Neural crest cell (in vitro differentiated cells): ENCODE measurements around the gene TRPM3. TPM values are rescaled to one million over a fixed set of nuclear protein-coding genes. Genes with fewer than 3 reads are reported as not detected.

Experiments used
- DNase-seq: peaks from one replicate; pipeline ENCODE4 v3.0.0; 2021; ENCODE audit warnings: low read depth, mixed read lengths, low spot score
- H3K27ac Mint-ChIP-seq: one replicate; pipeline ENCODE4 v1.8.0; 2021; ENCODE audit warnings: mild to moderate bottlenecking, mixed read lengths; ENCODE audit not compliant: unreplicated experiment
- H3K27me3 Mint-ChIP-seq: 2 replicates; pipeline ENCODE4 v1.8.0; 2021; ENCODE audit warnings: low read depth, mild to moderate bottlenecking, mixed read lengths
- H3K36me3 Mint-ChIP-seq: 2 replicates; pipeline ENCODE4 v1.8.0; 2021; ENCODE audit warnings: low read depth, mild to moderate bottlenecking, mixed read lengths
- H3K4me1 Mint-ChIP-seq: 2 replicates; pipeline ENCODE4 v1.8.0; 2021; ENCODE audit warnings: mixed read lengths
- H3K4me3 Mint-ChIP-seq: one replicate; pipeline ENCODE4 v1.8.0; 2021; ENCODE audit warnings: mild to moderate bottlenecking, mixed read lengths
- H3K9me3 Mint-ChIP-seq: 2 replicates; pipeline ENCODE4 v1.8.0; 2021; ENCODE audit warnings: mixed read lengths
- CTCF ChIP-seq: fragments of 200-600 bp; sonication (generic); conservative IDR thresholded peaks from 2 replicates; pipeline ENCODE4 v1.5.0; 2021; ENCODE audit warnings: antibody characterized with exemption, mild to moderate bottlenecking
- total RNA-seq: library from RNA; stranded (reverse); gene quantifications from 2 replicates; pipeline ENCODE4 v1.2.1, GENCODE V29; 2021

Gene TRPM3
- total RNA-seq, 1 donor from 2014 or later, result 1.4 TPM

- Mint-ChIP-seq H3K36me3 (no peaks in the 10 kb centered on the region), H3K27me3 (no peaks in the 10 kb centered on the region), H3K9me3 (peaks cover 6% of the 10 kb centered on the region), H3K4me1 (peaks cover 13% of the 10 kb centered on the region), H3K27ac (no peak overlapping the region), H3K4me3 (no peak overlapping the region)
- no peak for DNase-seq
- TF ChIP-seq CTCF, result no peak
These were observed 305.1 kb downstream of the TRPM3 start for GRCh38 chr9:70816316-70816715.

GRCh38 chr9:70814597-70814996 is 306.8 kb downstream of the TRPM3 start:
- no peak overlapping the region for H3K27ac Mint-ChIP-seq
- no peaks in the 10 kb centered on the region for H3K36me3 Mint-ChIP-seq
- H3K4me3 Mint-ChIP-seq, result no peak overlapping the region
- peaks cover 13% of the 10 kb centered on the region for H3K4me1 Mint-ChIP-seq
- H3K27me3 Mint-ChIP-seq, result no peaks in the 10 kb centered on the region
- peaks cover 6% of the 10 kb centered on the region for H3K9me3 Mint-ChIP-seq
- TF ChIP-seq CTCF, result no peak
- no peak for DNase-seq

- no peak for DNase-seq
- H3K36me3 Mint-ChIP-seq, result no peaks in the 10 kb centered on the region
- no peak overlapping the region for H3K4me3 Mint-ChIP-seq
- TF ChIP-seq CTCF, result no peak
- H3K4me1 Mint-ChIP-seq, result peaks cover 13% of the 10 kb centered on the region
- no peaks in the 10 kb centered on the region for H3K27me3 Mint-ChIP-seq
- H3K27ac Mint-ChIP-seq, result no peak overlapping the region
- H3K9me3 Mint-ChIP-seq, result peaks cover 6% of the 10 kb centered on the region
These were observed 308.3 kb downstream of the TRPM3 start for GRCh38 chr9:70813141-70813540.

- Mint-ChIP-seq H3K4me3 (no peak overlapping the region), H3K27me3 (no peaks in the 10 kb centered on the region), H3K4me1 (peaks cover 13% of the 10 kb centered on the region), H3K27ac (no peak overlapping the region), H3K9me3 (peaks cover 6% of the 10 kb centered on the region), H3K36me3 (no peaks in the 10 kb centered on the region)
- DNase-seq, result no peak
- TF ChIP-seq CTCF, result no peak
These were observed 309.8 kb downstream of the TRPM3 start for GRCh38 chr9:70811638-70812037.

- H3K27me3 Mint-ChIP-seq, result no peaks in the 10 kb centered on the region
- no peak overlapping the region for H3K4me3 Mint-ChIP-seq
- H3K36me3 Mint-ChIP-seq, result no peaks in the 10 kb centered on the region
- no peaks in the 10 kb centered on the region for H3K4me1 Mint-ChIP-seq
- H3K9me3 Mint-ChIP-seq, result no peaks in the 10 kb centered on the region
- no peak for DNase-seq
- H3K27ac Mint-ChIP-seq, result no peak overlapping the region
- no peak for TF ChIP-seq CTCF
These were observed 314.5 kb downstream of the TRPM3 start for GRCh38 chr9:70806875-70807274.

- H3K4me1 Mint-ChIP-seq, result no peaks in the 10 kb centered on the region
- H3K27me3 Mint-ChIP-seq, result no peaks in the 10 kb centered on the region
- H3K36me3 Mint-ChIP-seq, result no peaks in the 10 kb centered on the region
- no peak overlapping the region for H3K27ac Mint-ChIP-seq
- no peak overlapping the region for H3K4me3 Mint-ChIP-seq
- TF ChIP-seq CTCF, result no peak
- H3K9me3 Mint-ChIP-seq, result no peaks in the 10 kb centered on the region
- no peak for DNase-seq
These were observed 315.5 kb downstream of the TRPM3 start for GRCh38 chr9:70805949-70806348.
